Tibial artery (tissue), 4 donors: ENCODE measurements around the gene FOXA3.

Experiments
- DNase-seq, 2 donors: peaks; one replicate each; pipeline ENCODE4 v3.0.0-alpha.2; 2019
- H3K27ac ChIP-seq, 2 donors: fragments of 200-600 bp; sonication (generic) in 1 of 2; 1 replicate in 1 of 2; 2 replicates in 1 of 2; pipeline ENCODE4 v1.5.1; 2018 to 2019; ENCODE audit warnings: mild to moderate bottlenecking in 1 of 2
- H3K27me3 ChIP-seq, 2 donors: fragments of 200-600 bp; sonication (generic) in 1 of 2; one replicate each; pipeline versions ENCODE4 v1.5.1 to v1.6.0; 2016 to 2019
- H3K36me3 ChIP-seq, 3 donors: fragments of 200-600 bp; sonication (generic) in 2 of 3; one replicate each; pipeline ENCODE4 v1.5.1; 2016 to 2019; ENCODE audit warnings: mild to moderate bottlenecking in 2 of 3
- H3K4me1 ChIP-seq, 4 donors: fragments of 200-600 bp; sonication (generic) in 2 of 4; 1 replicate in 3 of 4; 2 replicates in 1 of 4; pipeline ENCODE4 v1.5.1; 2016 to 2019
- H3K4me3 ChIP-seq, 2 donors: fragments of 200-600 bp; sonication (generic) in 1 of 2; 1 replicate in 1 of 2; 2 replicates in 1 of 2; pipeline ENCODE4 v1.5.1; 2018 to 2019; ENCODE audit warnings: mild to moderate bottlenecking in 2 of 2
- H3K9me3 ChIP-seq, 3 donors: fragments of 200-600 bp; sonication (generic) in 1 of 3; one replicate each; pipeline ENCODE4 v1.5.1; 2016 to 2019
- CTCF ChIP-seq, 2 experiments: fragments of 200-600 bp in 1 of 2; fragments of 450-650 bp in 1 of 2; IDR thresholded peaks; one replicate each; pipeline ENCODE4 v1.5.1; 2017 to 2019; ENCODE audit warnings: antibody characterized with exemption in 2 of 2, mild to moderate bottlenecking in 1 of 2, moderate library complexity in 1 of 2
- intact Hi-C: fragments of 100-400 bp; cut with DNase I; formaldehyde crosslinking; loops from one replicate; pipeline ENCODE4 v1.15.0; 2023; ENCODE audit warnings: low total_unique reads

The FOXA3 gene

DNA sequence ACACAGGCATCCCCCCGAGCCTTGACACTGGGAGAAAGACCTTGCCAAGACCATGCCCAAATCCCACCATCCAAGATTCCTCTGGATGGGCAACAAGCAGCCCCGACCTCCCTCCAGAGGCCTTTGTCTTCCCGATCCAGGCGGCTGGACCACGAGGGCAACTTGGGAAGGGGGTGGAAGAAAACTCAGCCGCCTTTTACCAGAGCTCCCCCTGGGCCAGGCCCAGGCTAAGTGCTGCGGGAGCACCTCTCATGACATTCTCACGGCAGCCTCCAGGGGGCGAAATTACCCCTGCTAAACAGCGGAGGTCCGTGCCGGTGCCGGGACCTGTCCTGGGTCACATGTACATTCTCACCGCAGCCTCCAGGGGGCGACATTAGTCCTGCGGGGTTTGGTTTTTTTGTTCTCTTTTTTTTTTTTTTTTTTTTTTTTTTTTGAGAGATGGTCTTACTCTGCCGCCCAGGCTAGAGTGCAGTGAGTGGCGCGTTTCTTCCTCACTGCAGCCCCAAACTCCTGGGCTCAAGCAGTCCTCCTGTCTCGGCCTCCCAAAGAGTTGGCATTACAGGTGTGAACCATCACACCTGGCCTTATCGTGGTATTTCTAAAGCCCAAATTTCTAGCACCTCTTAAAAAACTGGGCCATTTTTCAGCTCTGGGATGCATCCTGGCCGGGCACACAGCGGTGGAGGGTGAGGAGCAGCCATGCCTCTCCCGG is 47.0 kb upstream of the FOXA3 start:
- H3K27me3 ChIP-seq, result peaks cover 0 to 5% of the 10 kb centered on the region in 2 donors
- peaks cover 11 to 48% (median 36%) of the 10 kb centered on the region in 3 donors for H3K36me3 ChIP-seq
- no peak overlapping the region for H3K27ac ChIP-seq
- H3K4me1 ChIP-seq, result peaks cover 0 to 25% (median 7%) of the 10 kb centered on the region in 4 donors
- peak; percentile 90 to 94 for DNase-seq
- H3K9me3 ChIP-seq, result no peaks in the 10 kb centered on the region
- intact Hi-C loops, result loop anchor here (5.0 kb wide), 1 partner anchor 65 kb away; no protein-coding TSS in a partner anchor
- peak; percentile 83 to 94 for TF ChIP-seq CTCF (IDR thresholded peaks at IDR 0.05)
- no peak overlapping the region for H3K4me3 ChIP-seq

DNA sequence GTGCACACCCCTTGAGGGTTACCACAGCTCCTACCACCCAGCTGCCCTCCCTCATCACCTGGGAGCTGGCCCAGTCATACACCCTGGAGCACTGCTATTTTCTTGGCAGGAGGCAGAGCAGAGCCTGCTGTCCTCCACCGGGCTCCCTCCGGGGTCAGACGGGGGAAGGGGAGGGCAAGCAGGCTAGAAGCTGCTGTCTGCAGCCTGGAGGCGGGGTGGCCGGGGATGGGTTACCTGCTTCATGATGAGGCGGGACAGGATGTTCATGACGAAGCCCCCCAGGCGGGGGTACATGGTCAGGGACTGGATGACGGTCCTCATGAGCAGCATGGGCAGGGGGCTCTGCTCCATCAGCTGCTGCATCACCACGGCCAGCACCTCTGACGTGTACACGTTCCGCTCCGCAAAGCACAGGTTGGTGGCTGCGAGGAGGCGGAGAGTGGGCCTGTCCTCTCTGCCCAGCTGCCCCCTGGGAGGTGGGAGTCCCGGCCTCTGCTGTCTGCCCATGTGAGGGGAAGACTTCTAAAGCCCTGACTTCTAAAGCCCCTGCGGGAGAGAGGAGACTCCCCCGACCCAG is 46.3 kb upstream of the FOXA3 start:
- peaks cover 0 to 25% (median 7%) of the 10 kb centered on the region in 4 donors for H3K4me1 ChIP-seq
- no peak for TF ChIP-seq CTCF (IDR thresholded peaks at IDR 0.05)
- no peak for DNase-seq
- H3K9me3 ChIP-seq, result no peaks in the 10 kb centered on the region
- H3K4me3 ChIP-seq, result no peak overlapping the region
- H3K36me3 ChIP-seq, result peaks cover 16 to 55% (median 43%) of the 10 kb centered on the region in 3 donors
- intact Hi-C loops, result loop anchor here (5.0 kb wide), 1 partner anchor 64 kb away; no protein-coding TSS in a partner anchor
- H3K27ac ChIP-seq, result no peak overlapping the region
- peaks cover 0 to 5% of the 10 kb centered on the region in 2 donors for H3K27me3 ChIP-seq

- Histone ChIP-seq H3K27me3 (peaks cover 0 to 5% of the 10 kb centered on the region in 2 donors), H3K4me3 (no peak overlapping the region), H3K4me1 (peaks cover 0 to 20% (median 7%) of the 10 kb centered on the region in 4 donors), H3K9me3 (no peaks in the 10 kb centered on the region), H3K27ac (no peak overlapping the region), H3K36me3 (peaks cover 18 to 69% (median 63%) of the 10 kb centered on the region in 3 donors)
- no peak for TF ChIP-seq CTCF (IDR thresholded peaks at IDR 0.05)
- DNase-seq, result no peak
- intact Hi-C loops, result loop anchor here (5.0 kb wide), 1 partner anchor 63 kb away; no protein-coding TSS in a partner anchor
Observed at GRCh38 chr19:45819769-45820168, 44.4 kb upstream of the FOXA3 start.

GRCh38 chr19:45820413-45821102 is 43.6 kb upstream of the FOXA3 start:
- H3K27ac ChIP-seq, result no peak overlapping the region
- no peaks in the 10 kb centered on the region for H3K9me3 ChIP-seq
- H3K4me1 ChIP-seq, result peaks cover 0 to 12% (median 4%) of the 10 kb centered on the region in 4 donors
- DNase-seq, result no peak
- H3K4me3 ChIP-seq, result no peak overlapping the region
- intact Hi-C loops, result no loop called here
- peaks cover 26 to 72% (median 70%) of the 10 kb centered on the region in 3 donors for H3K36me3 ChIP-seq
- peaks cover 0 to 3% of the 10 kb centered on the region in 2 donors for H3K27me3 ChIP-seq
- TF ChIP-seq CTCF (IDR thresholded peaks at IDR 0.05), result no peak

- H3K9me3 ChIP-seq, result no peaks in the 10 kb centered on the region
- H3K4me3 ChIP-seq, result no peak overlapping the region
- no peak for TF ChIP-seq CTCF (IDR thresholded peaks at IDR 0.05)
- H3K27me3 ChIP-seq, result no peaks in the 10 kb centered on the region
- DNase-seq, result no peak
- no peak overlapping the region for H3K27ac ChIP-seq
- H3K36me3 ChIP-seq, result peaks cover 32 to 77% (median 76%) of the 10 kb centered on the region in 3 donors
- H3K4me1 ChIP-seq, result peaks cover 0 to 7% (median 0%) of the 10 kb centered on the region in 4 donors
- intact Hi-C loops, result no loop called here
Observed at GRCh38 chr19:45821103-45821521, 43.0 kb upstream of the FOXA3 start.
